ENCODE data around the gene FMR1NB. TPM values are rescaled to one million over a fixed set of nuclear protein-coding genes. Genes with fewer than 3 reads are reported as not detected.

Gene FMR1NB
- total RNA-seq = not detected

- no peak for DNase-seq
These were observed at the start of gene FMR1NB for GRCh38 chrX:147981038-147981752. TSS of gene FMR1NB (plus strand) at chrX:147981337. CDS start at chrX:147981403, 66 bp downstream.

GRCh38 chrX:147933815-147934214 is 47.3 kb upstream of the FMR1NB start:
- no peak for DNase-seq

GRCh38 chrX:147935156-147935758 is 45.9 kb upstream of the FMR1NB start:
- no peak for DNase-seq

DNA sequence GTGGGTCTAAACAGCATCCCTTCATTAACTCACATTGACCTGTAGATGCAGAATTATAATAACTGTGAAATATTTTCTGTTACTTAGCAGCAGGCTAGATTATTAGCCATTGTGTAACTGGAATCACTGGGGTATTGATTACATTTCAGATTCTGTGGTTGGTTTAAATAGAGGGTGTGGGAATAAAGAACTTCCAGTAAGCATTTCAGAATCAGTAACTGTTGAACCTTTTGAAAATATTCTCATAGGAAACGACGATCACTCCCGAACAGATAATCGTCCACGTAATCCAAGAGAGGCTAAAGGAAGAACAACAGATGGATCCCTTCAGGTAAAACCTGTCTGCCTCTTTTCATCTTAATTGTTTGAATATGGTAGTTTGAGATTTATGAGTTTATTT is 35.9 kb upstream of the FMR1NB start:
- no peak for DNase-seq

DNA sequence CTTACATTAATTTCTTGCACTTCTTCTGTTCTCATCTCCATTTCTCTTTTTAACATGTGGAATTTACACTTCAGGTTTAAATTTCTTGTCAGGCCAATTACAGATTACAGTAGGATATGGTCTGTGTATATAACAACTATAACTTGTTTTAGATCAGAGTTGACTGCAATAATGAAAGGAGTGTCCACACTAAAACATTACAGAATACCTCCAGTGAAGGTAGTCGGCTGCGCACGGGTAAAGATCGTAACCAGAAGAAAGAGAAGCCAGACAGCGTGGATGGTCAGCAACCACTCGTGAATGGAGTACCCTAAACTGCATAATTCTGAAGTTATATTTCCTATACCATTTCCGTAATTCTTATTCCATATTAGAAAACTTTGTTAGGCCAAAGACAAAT is 32.6 kb upstream of the FMR1NB start:
- no peak for DNase-seq

DNA sequence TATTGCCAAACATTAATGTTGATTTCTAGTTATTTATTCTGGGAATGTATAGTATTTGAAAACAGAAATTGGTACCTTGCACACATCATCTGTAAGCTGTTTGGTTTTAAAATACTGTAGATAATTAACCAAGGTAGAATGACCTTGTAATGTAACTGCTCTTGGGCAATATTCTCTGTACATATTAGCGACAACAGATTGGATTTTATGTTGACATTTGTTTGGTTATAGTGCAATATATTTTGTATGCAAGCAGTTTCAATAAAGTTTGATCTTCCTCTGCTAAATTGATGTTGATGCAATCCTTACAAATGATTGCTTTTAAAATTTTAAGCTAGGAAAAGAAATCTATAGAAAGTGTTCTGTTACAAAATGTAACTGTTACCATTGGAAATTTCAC is 30.8 kb upstream of the FMR1NB start:
- DNase-seq = no peak

- DNase-seq = no peak
These were observed 27.2 kb upstream of the FMR1NB start for GRCh38 chrX:147953976-147954375.

GRCh38 chrX:147957291-147957690 is 23.8 kb upstream of the FMR1NB start:
- DNase-seq = no peak

DNA sequence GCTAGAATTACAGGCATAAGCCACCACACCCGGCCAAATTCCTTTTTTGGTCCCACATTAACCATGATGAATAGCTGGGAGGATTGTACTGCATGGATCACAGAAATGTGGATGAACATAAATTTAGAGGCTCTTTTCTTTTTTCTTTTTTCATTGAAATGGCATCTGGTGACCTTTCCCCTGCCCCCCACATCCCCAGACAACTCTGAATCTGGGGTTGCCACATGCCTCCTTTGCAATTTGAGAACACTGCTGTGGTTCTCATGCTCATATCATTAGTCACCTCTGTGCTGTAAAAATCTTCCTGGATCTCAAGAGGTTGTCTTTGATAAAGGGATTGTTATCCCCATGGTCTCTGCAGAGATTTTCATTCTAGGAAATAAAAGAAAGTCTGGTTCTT is 22.8 kb upstream of the FMR1NB start:
- DNase-seq = no peak

DNA sequence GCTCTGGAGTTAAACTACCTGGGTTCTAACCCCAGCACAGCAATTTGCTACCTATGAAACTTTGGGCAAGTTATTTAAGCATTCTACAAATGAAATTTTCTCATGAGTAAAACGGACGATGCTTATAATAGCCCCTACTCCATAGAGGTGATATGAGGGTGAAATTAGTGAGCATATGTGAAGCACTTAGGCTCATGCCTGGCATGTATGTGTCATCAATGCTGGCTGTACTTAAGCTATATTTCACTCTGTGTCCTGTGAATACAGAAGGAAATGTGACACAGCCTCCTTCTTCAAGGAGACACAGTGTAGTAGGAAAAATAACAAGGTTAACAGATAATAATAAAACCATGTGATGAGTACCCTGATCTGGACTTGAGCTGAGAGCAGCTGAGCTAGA is 20.4 kb upstream of the FMR1NB start:
- no peak for DNase-seq

DNA sequence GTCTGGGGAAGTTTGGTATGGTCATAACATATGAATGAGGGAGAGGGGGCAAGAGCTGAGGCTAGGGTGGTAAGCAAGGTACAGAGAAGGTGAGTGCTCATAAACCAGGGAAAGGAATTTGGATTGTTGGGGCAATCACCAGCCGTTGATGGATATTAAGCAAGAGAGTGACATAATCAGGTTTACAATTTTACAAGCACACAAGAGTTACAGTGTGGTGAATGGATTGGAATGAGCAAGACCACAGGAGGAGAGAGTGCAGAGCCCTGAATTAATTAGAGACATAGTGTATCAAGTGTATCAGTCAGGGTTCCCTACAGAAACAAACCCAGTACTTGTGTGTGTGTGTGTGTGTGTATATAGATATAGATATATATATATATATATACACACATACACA is 18.7 kb upstream of the FMR1NB start:
- DNase-seq = no peak

GRCh38 chrX:147978931-147979330 is 2.2 kb upstream of the FMR1NB start:
- DNase-seq = no peak

- DNase-seq = no peak
These were observed 39.2 kb downstream of the FMR1NB start for GRCh38 chrX:148020329-148020728.

DNA sequence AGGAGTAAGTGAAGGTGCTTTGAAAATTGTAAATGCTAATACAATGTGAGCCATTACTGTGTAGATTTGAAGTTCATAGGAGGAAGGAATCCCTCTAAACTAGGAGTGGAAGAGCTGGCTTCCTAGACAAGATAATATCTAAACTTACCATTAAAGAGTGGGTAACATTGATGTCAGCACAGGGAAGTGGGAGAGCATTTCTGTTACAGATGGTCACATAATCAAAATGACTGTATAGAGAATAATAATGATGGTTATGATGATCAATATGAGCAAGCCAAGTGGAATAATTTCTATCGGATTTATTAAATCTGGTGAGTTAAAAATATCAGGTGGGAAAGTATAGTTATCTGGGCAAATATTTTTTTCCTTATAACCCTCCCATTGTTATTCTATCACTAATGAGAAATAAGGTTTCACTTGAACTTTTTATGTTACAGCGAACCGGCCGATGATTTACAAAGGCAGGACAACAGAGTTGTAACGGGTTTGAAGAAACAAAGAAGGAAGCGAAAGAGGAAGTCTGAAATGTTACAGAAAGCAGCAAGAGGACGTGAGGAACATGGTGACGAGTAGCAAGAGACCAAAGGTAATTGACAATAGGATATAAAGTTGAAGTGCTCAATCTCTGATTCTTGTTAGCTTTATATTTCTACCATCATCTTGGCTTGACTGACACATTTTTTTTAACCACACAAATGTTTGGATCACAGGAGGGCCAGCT is 43.5 kb downstream of the FMR1NB start:
- DNase-seq = no peak

DNA sequence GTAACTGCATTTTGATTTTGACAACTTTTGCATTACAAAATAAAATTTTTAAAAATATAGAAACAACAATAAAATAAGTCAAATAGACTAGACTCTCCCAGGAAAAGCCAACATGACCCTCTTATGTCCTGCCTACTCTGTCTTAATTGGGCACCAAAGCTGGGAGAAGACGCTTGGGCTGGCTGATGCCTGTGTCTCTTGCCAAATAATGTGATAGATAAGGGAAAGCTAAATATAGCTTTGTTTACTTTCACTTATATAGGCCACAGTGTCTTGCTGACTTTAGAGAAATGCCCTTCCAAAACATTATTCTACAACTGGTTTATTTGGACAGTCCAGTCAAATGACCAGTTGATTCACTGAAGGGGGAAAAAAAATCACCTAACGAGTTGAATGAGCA is 54.2 kb downstream of the FMR1NB start:
- no peak for DNase-seq

DNA sequence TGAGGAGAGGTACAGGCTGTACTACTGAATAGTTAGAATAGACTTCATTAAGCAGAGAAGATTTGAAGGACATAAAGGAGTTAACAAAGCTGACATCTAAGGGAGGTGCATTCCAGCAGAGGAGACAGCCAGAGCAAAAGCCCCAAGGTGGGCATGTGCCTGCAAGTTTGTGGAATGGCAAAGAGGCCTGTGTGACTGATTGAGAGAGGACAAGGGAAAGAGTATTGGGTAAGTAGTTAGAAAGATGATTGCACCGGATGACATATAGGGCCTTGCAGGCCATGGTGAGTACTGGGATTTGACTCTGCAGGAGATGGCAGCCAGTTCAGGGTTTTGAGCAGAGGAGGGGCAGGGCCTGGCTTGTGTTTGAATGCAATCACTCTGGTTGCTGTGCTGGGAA is 55.9 kb downstream of the FMR1NB start:
- no peak for DNase-seq

GRCh38 chrX:148043271-148043855 is 62.2 kb downstream of the FMR1NB start:
- no peak for DNase-seq

DNA sequence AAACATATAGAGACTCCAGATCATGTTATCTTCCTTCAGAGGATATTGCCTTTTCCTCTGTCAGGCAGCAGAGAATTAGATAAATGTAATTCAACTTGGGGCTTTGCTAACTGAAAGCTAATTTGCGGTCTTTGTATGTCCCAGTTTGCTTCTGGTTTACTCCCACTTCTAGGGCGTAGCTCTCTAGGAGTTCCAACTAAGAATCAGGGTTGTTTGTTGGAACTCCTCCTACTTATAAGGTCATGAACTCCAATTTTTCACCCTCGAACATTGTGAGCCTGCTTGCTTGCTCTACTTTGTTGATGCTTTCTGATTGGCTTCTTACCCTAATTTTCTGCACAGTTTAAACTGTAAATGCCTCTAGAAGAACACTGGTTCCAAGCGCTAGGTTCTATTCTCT is 66.1 kb downstream of the FMR1NB start:
- DNase-seq = no peak

GRCh38 chrX:148049441-148049840 is 68.3 kb downstream of the FMR1NB start:
- no peak for DNase-seq

DNA sequence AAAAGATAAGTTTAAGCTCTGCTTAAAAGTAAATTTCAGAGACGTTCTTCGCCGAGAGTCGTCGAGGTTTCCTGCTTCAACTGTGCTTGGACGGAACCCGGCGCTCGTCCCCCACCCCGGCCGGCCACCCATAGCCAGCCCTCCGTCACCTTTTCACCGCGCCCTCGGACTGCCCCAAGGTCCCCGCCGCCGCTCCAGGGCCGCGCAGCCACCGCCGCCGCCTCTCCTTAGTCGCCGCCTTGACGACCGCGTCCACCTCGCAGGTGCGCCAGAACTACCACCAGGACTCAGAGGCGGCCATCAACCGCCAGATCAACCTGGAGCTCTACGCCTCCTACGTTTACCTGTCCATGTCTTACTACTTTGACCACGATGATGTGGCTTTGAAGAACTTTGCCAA is 70.8 kb downstream of the FMR1NB start:
- no peak for DNase-seq

GRCh38 chrX:148067285-148067684 is 86.1 kb downstream of the FMR1NB start:
- DNase-seq = no peak

GRCh38 chrX:148069759-148070503 is 88.8 kb downstream of the FMR1NB start:
- no peak for DNase-seq

DNA sequence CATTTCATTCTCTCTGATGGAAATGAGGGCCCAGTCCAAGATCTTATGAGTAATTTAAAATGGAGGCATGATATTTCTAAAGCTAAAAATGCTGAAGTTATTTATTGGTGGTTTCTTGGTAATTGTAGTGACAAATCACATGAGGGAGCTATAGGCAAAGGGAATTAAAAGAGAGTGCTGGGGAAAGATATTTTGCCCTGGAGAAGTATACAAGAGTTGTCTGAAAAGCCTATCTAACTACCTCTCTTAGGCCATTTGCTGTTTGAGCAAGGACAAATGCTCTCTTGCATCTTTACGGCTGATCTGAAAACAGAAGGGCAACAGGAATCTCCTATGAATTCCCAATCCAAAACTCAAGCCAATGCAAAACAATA is 89.4 kb downstream of the FMR1NB start:
- DNase-seq = no peak
